ENCODE measurements around the gene CPA2. TPM values are rescaled to one million over a fixed set of nuclear protein-coding genes. Genes with fewer than 3 reads are reported as not detected.

Gene CPA2
- total and polyA plus RNA-seq, 2 experiments from 2014 or later: not detected

DNA sequence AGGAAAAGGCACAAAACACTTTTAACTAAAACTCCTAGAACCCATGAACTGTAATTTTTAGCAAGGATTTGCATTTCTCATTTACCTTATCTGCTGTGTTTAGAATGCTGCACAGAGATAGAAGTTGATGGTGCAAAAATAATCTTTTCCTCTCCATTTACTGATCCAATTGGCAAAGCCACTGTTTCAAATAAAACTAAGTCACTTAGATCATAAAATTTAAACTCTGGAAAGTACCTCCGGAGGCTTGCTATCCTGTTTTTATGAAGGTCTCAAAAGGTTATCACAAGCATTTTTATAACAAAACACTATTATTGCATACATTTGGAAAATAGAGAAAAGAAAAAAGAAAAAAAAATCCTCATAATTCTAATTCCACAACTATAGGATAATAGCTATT lies 7.6 kb downstream of the CPA2 start (continued):
- TF ChIP-seq, protein P1, sequence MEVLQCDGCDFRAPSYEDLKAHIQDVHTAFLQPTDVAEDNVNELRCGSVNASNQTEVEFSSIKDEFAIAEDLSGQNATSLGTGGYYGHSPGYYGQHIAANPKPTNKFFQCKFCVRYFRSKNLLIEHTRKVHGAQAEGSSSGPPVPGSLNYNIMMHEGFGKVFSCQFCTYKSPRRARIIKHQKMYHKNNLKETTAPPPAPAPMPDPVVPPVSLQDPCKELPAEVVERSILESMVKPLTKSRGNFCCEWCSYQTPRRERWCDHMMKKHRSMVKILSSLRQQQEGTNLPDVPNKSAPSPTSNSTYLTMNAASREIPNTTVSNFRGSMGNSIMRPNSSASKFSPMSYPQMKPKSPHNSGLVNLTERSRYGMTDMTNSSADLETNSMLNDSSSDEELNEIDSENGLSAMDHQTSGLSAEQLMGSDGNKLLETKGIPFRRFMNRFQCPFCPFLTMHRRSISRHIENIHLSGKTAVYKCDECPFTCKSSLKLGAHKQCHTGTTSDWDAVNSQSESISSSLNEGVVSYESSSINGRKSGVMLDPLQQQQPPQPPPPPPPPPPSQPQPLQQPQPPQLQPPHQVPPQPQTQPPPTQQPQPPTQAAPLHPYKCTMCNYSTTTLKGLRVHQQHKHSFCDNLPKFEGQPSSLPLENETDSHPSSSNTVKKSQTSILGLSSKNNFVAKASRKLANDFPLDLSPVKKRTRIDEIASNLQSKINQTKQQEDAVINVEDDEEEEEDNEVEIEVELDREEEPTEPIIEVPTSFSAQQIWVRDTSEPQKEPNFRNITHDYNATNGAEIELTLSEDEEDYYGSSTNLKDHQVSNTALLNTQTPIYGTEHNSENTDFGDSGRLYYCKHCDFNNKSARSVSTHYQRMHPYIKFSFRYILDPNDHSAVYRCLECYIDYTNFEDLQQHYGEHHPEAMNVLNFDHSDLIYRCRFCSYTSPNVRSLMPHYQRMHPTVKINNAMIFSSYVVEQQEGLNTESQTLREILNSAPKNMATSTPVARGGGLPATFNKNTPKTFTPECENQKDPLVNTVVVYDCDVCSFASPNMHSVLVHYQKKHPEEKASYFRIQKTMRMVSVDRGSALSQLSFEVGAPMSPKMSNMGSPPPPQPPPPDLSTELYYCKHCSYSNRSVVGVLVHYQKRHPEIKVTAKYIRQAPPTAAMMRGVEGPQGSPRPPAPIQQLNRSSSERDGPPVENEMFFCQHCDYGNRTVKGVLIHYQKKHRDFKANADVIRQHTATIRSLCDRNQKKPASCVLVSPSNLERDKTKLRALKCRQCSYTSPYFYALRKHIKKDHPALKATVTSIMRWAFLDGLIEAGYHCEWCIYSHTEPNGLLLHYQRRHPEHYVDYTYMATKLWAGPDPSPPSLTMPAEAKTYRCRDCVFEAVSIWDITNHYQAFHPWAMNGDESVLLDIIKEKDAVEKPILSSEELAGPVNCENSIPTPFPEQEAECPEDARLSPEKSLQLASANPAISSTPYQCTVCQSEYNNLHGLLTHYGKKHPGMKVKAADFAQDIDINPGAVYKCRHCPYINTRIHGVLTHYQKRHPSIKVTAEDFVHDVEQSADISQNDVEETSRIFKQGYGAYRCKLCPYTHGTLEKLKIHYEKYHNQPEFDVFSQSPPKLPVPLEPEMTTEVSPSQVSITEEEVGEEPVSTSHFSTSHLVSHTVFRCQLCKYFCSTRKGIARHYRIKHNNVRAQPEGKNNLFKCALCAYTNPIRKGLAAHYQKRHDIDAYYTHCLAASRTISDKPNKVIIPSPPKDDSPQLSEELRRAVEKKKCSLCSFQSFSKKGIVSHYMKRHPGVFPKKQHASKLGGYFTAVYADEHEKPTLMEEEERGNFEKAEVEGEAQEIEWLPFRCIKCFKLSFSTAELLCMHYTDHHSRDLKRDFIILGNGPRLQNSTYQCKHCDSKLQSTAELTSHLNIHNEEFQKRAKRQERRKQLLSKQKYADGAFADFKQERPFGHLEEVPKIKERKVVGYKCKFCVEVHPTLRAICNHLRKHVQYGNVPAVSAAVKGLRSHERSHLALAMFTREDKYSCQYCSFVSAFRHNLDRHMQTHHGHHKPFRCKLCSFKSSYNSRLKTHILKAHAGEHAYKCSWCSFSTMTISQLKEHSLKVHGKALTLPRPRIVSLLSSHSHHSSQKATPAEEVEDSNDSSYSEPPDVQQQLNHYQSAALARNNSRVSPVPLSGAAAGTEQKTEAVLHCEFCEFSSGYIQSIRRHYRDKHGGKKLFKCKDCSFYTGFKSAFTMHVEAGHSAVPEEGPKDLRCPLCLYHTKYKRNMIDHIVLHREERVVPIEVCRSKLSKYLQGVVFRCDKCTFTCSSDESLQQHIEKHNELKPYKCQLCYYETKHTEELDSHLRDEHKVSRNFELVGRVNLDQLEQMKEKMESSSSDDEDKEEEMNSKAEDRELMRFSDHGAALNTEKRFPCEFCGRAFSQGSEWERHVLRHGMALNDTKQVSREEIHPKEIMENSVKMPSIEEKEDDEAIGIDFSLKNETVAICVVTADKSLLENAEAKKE (CRISPR knock-in tag; IDR thresholded peaks at IDR 0.05): no peak
- no peak for TF ChIP-seq CREB1 (CRISPR knock-in tag; IDR thresholded peaks at IDR 0.05; ENCODE audit: low read depth)

DNA sequence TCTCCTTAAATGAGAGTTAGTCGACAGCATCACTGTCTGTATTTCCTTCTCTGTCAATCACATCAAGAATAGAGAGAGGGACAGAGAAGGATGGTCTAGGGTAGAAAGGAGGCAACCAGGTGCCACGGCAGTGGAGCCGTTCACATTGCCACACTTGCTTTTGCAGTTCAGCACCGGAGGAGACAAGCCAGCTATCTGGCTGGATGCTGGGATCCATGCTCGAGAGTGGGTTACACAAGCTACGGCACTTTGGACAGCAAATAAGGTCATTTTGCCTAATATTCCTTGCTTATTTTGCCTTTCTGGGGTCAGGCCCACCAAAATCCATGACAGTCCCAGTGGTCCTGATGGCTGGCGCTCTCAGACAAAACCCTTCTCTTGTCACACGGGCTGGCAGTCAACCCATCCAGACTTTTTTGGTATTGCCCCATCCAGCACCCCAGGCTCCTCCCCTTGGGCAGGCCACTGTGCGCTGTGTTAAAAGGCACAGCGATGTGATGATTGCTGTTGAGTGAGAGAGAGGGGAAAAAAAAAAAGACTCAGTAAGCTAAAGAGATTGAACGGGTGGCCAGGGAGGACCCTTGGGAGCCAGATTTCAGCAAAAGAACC lies 8.4 kb downstream of the CPA2 start:
- DNase-seq (ENCODE audit: low spot score) (peak; percentile 64), ATAC-seq (peak; percentile 31)
- H3K27me3 ChIP-seq (ENCODE audit: insufficient read depth): no peaks in the 10 kb centered on the region
- H3K4me3 ChIP-seq: no peak overlapping the region
- H3K27ac ChIP-seq (ENCODE audit: low read depth): 0 out of 2 replicates have a peak overlapping the region, but pooled peaks have one; percentile 18
- peaks cover 3% of the 10 kb centered on the region; the same call in 1 of the 2 replicates for H3F3A ChIP-seq (replicated peaks; ENCODE audit: low read depth)
- Mint-ChIP-seq H3K36me3 (ENCODE audit: low read depth) (no peaks in the 10 kb centered on the region), H3K27me3 (ENCODE audit: insufficient read depth, low read depth, poor library complexity) (peaks cover 6% of the 10 kb centered on the region), H3K4me3 (peak overlapping the region; percentile 0; the same call in 1 of the 3 replicates), H3K4me1 (peaks cover 54% of the 10 kb centered on the region), H3K27ac (peak overlapping the region; percentile 62), H3K9me3 (peaks cover 2% of the 10 kb centered on the region; the same call in 2 of the 3 replicates)
- H2AFZ ChIP-seq: peak overlapping the region; percentile 56
- no peaks in the 10 kb centered on the region for H3K36me3 ChIP-seq (ENCODE audit: insufficient read depth)
- H3K4me2 ChIP-seq: peak overlapping the region; percentile 48
- H3K9me2 ChIP-seq (ENCODE audit: insufficient read depth): peaks cover 22% of the 10 kb centered on the region; the same call in 1 of the 2 replicates
- no peaks in the 10 kb centered on the region for H4K20me1 ChIP-seq (replicated peaks; ENCODE audit: insufficient read depth)
- H3K79me2 ChIP-seq (replicated peaks; ENCODE audit: insufficient read depth): no peaks in the 10 kb centered on the region
- H3K4me1 ChIP-seq (ENCODE audit: insufficient read depth): peaks cover 43% of the 10 kb centered on the region
- TF ChIP-seq POLR2AphosphoS5 (IDR thresholded peaks at IDR 0.05; ENCODE audit: low read depth) (no peak), EZH2phosphoT487 (IDR thresholded peaks at IDR 0.05; ENCODE audit: unreplicated experiment) (no peak), ZNF331 (CRISPR knock-in tag; IDR thresholded peaks at IDR 0.05; ENCODE audit: low read depth) (no peak), JUNB (IDR thresholded peaks at IDR 0.05; ENCODE audit: unreplicated experiment) (no peak), NANOG (IDR thresholded peaks at IDR 0.05; ENCODE audit: borderline replicate concordance) (no peak), ZNF114 (CRISPR knock-in tag; IDR thresholded peaks at IDR 0.05) (no peak), STAT1 (IDR thresholded peaks at IDR 0.05; ENCODE audit: unreplicated experiment) (no peak), CREB1 (CRISPR knock-in tag; IDR thresholded peaks at IDR 0.05; ENCODE audit: low read depth) (no peak)
- TF ChIP-seq, protein P2, sequence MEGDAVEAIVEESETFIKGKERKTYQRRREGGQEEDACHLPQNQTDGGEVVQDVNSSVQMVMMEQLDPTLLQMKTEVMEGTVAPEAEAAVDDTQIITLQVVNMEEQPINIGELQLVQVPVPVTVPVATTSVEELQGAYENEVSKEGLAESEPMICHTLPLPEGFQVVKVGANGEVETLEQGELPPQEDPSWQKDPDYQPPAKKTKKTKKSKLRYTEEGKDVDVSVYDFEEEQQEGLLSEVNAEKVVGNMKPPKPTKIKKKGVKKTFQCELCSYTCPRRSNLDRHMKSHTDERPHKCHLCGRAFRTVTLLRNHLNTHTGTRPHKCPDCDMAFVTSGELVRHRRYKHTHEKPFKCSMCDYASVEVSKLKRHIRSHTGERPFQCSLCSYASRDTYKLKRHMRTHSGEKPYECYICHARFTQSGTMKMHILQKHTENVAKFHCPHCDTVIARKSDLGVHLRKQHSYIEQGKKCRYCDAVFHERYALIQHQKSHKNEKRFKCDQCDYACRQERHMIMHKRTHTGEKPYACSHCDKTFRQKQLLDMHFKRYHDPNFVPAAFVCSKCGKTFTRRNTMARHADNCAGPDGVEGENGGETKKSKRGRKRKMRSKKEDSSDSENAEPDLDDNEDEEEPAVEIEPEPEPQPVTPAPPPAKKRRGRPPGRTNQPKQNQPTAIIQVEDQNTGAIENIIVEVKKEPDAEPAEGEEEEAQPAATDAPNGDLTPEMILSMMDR (conservative IDR thresholded peaks at IDR 0.05; ENCODE audit: low read depth in 2 of 2): no peak
- TF ChIP-seq, protein P3, sequence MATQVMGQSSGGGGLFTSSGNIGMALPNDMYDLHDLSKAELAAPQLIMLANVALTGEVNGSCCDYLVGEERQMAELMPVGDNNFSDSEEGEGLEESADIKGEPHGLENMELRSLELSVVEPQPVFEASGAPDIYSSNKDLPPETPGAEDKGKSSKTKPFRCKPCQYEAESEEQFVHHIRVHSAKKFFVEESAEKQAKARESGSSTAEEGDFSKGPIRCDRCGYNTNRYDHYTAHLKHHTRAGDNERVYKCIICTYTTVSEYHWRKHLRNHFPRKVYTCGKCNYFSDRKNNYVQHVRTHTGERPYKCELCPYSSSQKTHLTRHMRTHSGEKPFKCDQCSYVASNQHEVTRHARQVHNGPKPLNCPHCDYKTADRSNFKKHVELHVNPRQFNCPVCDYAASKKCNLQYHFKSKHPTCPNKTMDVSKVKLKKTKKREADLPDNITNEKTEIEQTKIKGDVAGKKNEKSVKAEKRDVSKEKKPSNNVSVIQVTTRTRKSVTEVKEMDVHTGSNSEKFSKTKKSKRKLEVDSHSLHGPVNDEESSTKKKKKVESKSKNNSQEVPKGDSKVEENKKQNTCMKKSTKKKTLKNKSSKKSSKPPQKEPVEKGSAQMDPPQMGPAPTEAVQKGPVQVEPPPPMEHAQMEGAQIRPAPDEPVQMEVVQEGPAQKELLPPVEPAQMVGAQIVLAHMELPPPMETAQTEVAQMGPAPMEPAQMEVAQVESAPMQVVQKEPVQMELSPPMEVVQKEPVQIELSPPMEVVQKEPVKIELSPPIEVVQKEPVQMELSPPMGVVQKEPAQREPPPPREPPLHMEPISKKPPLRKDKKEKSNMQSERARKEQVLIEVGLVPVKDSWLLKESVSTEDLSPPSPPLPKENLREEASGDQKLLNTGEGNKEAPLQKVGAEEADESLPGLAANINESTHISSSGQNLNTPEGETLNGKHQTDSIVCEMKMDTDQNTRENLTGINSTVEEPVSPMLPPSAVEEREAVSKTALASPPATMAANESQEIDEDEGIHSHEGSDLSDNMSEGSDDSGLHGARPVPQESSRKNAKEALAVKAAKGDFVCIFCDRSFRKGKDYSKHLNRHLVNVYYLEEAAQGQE (IDR thresholded peaks at IDR 0.05; ENCODE audit: unreplicated experiment): no peak
- TF ChIP-seq, protein P4, sequence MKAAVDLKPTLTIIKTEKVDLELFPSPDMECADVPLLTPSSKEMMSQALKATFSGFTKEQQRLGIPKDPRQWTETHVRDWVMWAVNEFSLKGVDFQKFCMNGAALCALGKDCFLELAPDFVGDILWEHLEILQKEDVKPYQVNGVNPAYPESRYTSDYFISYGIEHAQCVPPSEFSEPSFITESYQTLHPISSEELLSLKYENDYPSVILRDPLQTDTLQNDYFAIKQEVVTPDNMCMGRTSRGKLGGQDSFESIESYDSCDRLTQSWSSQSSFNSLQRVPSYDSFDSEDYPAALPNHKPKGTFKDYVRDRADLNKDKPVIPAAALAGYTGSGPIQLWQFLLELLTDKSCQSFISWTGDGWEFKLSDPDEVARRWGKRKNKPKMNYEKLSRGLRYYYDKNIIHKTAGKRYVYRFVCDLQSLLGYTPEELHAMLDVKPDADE (IDR thresholded peaks at IDR 0.05): no peak
